Cerebellar nuclear complex (tissue), 1 donor: ENCODE data around the gene TMEM141.
"Not testable (repeated sequence)": the region's sequence is repeated elsewhere in the genome, so short reads cannot be mapped to it uniquely, and the experiment has no call there.

ENCODE experiments used
- DNase-seq, 2 experiments: peaks; one replicate each; lab custom pipeline; 2025; lab: John Stamatoyannopoulos, UW

Gene TMEM141

DNA sequence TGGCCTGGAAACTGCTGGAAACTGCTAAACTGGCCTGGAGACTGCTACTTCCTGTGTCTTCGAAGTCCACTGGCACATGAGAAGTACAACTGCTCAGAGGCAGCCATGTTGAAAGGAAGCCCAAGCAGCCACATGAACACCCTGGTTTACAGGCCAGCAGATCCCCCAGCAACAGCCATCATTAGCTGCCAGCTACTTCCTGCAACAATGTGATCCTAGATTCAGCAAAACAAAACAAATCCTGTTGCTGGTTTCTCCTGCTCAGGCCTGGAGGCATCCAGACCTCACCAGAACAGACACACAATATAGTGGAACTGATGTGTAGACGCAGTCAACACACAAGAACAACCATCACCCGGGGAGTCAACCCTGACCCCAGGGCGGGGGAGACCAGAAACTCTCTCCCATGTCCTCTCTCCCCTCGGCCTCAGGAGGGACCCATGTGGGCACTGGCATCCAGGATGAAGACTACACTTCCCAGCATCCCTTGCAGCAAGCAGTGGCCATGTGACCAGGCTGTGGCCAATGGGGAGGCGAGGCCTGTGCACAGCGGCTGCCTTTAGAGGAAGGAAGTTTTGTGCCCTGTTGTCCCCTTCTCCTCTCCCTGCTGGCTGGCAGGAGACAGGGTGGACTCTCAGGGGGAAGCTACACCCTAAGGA lies 17.6 kb upstream of the TMEM141 start:
- no peak for DNase-seq

DNA sequence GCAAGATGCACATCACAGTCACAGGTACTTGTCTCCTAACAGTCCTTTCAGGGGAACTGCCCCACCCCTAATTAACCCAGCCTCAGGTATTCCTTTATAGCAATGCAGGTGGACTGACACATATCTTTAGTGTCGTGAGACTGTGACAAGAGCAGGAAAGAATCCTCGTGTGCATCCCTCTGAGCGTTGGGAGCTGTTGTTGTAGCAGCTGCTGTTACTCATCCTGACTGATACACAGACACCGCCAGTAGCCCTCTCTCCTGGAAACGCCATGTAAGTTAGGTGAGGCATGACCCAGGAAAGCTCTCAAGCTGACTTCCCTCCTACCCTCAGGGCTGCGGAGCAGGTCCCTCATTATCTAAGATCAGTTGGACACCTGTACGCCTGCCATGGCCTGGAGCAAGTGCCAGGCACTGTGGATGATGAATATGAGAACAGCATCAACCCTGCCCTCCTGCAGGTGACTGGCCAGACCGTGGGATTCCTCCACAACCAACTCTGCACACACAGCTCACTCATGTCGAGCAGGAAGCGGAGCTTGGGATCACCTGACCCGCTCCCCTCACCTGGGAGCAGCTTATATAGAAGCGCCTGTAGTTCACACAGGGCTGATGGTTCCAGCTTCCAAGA lies 16.6 kb upstream of the TMEM141 start:
- DNase-seq: no peak

DNA sequence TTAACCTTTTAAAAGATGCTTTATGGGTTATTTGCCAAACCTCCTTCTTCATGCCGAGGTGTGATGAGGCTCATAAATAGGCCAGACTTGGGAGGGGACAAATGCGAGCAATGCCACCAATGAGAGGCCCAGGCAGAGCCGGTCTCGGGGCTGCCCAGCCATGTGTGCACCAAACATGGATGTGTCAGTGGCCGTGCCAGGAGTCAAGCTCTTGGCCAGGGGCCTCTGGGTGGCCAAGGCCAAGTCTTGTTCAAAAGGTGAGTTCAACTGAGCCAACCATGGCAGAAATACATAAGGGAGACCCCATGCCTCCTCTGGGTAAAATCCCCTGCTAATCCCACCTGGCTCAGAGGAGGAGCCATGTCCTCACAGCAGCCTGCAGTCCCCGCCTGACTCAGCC lies 16.0 kb upstream of the TMEM141 start:
- no peak for DNase-seq

DNA sequence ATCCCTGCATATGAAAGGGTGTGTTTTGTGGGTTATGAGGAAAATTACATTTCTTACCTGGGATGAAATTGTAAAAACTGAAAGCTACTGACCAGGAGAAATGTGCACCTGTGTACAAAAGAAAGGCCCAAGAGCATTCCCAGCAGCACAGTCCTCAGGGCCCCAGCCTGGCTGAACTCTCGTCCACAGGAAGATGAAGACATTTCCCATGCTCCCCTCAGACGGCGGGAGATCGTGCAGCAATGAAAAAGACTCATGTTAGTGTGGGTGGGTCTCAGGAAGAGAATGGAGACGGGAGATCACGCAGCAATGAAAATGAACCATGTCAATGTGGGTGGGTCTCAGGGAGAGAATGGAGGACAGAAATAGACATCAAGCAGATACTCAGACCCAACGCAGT lies 14.2 kb upstream of the TMEM141 start:
- DNase-seq: no peak

DNA sequence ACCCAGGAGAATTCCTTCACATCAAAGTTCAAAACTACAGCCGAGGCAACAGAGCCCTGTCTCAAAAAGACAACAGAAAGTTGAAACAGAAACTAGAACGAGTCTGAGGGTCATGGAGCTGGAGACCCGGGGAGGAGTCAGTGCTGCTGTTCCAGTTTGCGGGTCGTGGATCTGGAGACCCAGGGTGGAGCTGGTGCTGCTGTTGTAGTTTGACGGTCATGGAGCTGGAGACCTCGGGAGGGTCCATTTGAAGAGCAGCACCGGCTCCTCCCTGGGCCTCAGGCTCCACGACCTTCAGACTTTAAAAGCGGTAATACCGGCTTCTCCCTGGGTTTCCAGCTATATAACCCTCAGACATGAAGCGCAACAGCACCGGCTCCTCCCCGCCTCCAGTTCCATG lies 13.8 kb upstream of the TMEM141 start:
- DNase-seq: no peak

DNA sequence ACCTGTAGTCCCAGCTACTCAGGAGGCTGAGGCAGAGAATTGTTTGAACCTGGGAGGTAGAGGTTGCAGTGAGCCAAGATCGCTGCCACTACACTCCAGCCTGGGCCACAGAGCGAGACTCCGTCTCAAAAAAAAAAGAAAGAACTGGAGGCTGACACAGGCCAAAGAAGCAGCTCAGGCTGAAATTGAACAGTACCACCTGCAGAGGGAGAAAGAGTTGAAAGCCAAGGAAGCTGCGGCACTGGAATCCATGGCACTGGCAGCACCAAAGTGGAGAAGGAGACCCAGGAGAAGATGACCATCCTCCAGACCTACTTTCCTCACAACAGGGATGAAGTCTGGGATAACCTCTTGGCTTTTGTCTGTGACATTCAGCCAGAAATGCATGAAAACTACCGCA lies 11.3 kb upstream of the TMEM141 start:
- DNase-seq: no peak

DNA sequence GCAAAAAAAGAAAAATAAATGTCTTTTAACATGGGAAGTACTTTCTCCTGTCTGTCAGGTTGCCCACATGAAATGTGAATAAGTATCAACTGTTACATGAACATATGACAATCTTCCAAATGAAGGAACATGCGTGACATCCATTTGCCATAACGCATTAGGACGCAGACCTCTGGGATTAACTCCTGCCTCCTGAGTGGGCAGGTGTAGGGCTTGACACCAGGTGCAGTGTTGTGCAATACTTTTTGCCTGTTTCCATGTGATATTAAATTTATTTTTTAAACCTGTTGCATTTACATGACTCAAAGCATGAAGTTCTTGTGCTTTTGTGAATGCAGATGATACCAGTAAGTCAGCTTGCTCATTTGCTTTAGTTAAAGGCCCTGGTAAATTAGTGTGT lies 8.7 kb upstream of the TMEM141 start:
- DNase-seq: no peak

DNA sequence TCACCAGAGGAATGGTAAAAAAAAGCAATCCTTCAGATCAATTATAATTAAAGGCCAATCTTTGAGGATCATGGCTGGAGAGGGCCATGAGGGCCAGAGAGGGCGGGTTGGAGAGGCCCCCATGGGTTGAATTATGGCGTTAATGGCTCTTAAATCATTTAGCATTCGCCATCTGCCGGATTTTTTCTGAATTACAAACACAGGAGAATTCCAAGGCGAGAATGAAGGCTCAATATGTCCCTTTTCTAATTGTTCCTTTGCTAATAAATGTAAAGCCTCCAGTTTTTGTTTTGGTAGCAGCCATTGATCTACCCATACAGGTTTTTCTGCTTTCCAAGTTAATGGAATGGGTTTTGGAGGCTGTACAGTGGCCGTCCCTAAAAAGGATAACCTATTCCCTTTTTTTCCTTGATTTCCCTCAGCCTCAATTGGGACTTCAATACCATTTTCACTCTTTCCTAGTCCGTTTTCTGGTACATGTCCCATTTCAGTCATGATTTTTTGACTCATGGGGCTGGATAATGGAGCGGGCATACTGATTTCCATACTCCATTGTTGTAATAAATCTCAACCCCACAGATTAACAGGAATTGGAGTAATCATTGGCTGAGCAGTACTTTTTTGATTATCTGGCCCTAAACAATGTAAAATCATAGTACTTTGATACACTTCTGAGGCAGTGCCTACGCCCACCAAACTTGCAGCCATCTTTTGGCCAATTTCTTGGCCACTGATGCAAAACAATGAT lies 6.7 kb upstream of the TMEM141 start:
- DNase-seq: no peak

DNA sequence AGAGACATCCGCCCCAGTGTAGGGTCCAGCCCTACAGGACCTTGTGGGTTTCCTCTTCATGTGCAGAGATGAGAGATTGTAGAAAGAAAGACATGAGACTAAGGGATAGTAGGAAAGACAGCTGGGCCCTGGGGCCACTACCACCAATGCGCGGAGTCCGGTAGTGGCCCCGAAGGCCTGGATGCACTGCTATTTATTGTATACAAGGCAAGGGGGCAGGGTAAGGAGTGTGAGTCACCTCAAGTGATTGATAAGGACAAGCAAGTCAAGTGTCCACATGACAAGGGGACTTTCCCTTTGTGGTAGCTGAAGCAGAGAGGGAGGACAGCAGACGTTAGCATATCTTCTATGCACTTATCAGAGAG lies 6.2 kb upstream of the TMEM141 start:
- DNase-seq: no peak

DNA sequence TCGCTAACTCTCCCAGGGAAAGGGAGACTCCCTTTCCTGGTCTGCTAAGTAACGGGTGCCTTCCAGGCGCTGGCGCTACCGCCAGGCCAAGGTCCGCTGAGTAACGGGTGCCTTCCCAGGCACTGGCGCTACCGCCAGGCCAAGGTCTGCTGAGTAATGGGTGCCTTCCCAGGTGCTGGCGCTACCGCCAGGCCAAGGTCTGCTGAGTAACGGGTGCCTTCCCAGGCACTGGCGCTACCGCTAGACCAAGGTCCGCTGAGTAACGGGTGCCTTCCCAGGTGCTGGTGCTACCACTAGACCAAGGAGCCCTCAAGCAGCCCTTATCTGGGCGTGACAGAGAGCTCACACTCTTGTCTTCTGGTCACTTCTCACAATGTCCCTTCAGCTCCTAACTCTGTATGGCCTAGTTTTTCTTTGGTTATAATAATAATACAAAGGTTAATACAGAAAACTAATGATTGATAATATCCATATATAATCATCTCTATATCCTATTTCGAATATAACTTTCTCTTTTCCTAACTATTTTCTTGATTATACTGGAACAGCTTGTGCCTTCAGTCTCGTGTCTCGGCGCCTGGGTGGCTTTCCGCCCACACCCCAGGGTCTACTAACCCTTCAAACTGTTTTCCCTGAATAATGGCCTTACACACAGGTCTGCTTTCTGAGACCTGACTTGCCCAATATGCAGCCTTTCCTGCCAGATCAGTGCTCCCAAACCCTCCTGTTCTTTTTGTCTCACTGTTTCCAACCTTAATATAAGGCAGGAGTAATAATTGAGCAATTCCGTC lies 5.4 kb upstream of the TMEM141 start:
- not testable (repeated sequence) for DNase-seq

DNA sequence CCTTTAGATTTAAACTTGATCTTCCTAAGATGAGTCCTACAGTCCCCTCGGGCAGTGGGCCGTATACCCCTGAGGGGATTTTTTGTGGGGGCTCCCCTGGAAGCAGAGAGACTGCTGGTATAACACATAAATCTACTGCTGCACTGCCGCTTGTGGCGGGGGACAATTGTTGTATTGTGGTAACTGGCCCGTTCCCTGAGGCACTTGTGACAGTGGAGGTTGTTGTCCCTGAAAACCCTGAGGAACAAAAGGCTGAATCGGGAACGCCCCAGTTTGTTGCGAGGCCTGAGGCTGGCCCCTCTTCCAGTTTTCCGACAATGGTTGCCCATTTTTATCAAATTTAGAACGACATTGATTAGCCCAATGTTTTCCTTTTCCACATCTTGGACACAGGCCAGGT lies 4.7 kb upstream of the TMEM141 start:
- no peak for DNase-seq

DNA sequence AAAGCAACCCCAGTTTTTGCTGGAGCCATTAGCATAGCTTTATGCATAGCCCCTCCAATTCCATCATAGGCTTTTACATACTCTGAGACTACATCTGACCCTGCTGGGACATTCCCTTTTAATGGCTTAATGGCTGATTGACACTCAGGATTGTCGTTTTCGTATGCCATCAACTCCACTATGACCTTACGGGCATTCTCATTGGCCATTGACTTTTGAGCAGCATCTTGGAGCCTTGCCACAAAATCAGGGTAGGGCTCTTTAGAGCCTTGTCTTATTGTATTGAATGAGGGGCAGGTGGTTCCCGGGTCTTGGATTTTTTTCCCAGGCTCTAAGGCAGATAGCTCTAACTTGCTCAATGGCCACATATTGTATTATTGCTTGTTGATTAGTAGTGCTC lies 4.2 kb upstream of the TMEM141 start:
- DNase-seq: not testable (repeated sequence)

DNA sequence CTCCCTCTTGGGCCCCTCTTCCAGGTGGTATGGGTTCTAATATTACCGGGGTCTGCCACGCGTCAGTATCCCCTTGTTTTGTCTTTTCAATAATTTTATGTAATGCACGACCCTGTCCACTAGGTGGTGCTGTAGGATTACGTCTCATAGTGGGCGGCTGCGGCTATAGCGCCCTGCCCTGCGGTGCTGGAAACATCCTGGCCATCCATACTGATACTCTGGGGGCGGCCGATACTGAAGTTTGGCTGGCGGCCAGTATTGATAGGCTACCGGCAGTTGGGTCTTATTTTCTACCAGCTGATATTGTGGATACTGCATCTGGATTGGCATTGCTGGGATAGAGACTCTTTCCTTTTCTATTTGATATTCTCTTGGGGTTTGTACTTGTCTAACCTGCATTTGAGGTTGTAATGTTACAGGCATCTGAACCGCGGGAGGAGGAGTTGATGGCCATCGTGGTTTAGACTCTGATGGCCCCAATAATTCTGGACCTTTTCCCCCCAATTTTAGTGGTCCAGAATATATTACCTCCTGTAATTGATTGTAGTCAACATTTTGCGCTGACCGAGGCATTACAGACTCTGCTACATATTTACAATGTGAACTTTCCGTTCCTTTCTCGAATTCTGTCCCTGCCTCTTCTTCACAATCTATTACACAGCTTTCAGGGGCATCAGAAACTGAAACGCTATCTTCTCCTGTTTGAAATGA lies 3.3 kb upstream of the TMEM141 start:
- peak in 1 of 2 experiments; percentile 31 for DNase-seq

DNA sequence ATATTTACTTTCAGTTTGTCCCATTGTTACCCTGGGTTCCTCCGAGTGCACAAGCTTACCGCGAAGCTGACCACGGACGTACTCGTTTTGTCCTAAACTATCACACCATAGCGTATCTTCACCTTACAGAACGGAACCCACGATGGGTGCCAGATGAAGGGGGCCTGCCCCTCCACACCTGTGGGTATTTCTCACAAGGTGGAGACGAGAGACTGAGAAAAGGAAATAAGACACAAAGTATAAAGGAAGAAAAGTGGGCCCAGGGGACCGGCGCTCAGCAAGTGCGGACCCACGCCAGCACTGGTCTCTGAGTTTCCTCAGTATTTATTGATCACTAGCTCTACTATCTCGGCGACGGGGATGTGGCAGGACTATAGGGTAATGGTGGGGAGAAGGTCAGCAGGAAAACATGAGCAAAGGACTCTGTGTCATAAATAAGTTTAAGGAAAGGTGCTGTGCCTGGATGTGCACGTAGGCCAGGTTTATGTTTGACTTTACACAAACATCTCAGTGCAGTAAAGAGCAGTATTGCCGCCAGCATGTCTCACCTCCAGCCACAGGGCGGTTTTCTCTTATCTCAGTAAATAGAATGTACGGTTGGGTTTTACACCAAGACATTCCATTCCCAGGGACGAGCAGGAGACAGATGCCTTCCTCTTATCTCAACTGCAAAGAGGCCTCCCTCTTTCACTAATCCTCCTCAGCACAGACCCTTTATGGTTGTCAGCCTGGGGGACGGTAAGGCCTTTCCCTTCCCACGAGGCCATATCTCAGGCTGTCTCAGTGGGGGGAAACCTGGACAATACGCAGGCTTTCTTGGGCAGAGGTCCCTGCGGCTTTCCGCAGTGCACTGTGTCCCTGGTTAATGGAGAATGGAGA lies 2.3 kb upstream of the TMEM141 start:
- not testable (repeated sequence) for DNase-seq

DNA sequence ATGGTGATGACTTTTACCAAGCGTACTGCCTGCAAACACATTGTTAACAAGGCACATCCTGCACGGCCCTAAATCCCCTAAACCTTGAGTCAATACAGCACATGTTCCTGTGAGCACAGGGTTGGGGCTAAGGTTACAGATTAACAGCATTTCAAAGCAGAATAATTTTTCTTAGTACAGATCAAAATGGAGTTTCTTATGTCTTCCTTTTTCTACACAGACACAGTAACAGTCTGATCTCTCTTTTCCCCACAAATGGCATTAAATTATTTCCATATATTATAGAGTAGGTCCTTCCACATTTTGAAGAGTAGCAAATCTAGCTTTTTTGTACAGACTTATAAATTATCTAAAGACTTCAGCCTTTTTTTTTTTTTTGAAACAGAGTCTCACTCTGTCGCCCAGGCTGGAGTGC lies 1.6 kb upstream of the TMEM141 start:
- no peak for DNase-seq

DNA sequence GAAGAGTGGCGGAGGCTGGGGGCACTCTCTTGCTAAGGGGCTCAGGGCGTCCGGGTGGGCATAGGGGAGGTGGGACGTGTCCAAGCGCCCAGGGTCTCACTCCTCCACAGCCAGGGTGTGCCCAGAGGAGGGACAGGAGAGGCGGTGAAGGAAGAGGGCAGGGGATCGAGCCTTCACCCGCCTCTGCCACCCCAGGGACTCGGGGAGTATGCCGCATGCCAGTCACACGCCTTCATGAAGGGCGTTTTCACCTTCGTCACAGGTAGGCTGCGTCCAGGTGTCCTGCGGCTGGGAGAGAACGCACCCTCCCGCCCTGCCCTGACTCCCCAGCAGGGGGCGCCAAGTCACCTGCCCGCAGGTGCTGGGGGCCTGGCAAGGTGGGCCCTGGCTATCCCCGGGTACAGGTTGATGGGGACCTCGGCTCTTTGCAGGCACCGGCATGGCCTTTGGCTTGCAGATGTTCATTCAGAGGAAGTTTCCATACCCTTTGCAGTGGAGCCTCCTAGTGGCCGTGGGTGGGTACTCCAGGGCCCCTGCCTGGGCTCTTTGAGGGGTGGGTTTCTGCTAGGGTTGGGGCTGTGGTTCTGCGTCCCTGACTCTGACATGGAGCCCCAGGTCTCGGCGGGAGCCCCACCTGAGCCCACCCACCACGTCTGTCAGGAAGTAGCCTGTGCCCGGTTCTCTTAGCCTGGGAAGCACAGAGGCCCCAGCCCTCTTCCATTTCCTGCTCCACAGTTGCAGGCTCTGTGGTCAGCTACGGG lies 552 bp downstream of the TMEM141 start:
- DNase-seq: no peak

DNA sequence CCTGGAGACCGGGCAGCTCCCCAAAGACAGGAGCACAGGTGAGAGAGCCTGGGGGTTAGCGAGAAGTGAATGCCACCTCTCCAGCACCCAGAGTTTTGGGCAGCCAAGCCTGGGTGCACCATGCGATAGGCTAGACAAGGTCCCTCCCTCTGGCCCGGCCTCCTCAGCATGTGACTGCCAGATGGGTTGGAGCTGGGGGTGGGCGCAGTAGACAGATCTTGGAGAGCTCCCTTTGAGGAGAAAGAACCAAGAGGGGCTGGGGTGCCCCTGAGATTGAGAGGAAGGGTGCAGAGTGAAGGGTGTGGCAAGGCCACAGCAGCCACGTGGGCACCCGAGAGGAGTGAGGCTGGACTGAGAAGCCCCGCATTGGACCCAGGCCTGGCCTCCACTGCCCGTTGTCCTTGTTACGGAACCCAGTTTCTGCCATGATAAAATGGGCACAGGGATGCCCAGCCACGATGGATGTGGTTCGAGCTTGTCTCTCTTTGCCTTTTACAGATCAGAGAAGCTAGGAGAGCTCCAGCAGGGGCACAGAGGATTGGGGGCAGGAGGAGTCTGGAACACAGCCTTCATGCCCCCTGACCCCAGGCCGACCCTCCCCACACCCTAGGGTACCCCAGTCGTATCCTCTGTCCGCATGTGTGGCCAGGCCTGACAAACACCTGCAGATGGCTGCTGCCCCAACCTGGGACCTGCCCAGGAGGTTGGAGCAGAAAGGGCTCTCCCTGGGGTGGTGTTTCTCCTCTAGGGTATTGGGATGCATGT lies 1.4 kb downstream of the TMEM141 start:
- DNase-seq: no peak

DNA sequence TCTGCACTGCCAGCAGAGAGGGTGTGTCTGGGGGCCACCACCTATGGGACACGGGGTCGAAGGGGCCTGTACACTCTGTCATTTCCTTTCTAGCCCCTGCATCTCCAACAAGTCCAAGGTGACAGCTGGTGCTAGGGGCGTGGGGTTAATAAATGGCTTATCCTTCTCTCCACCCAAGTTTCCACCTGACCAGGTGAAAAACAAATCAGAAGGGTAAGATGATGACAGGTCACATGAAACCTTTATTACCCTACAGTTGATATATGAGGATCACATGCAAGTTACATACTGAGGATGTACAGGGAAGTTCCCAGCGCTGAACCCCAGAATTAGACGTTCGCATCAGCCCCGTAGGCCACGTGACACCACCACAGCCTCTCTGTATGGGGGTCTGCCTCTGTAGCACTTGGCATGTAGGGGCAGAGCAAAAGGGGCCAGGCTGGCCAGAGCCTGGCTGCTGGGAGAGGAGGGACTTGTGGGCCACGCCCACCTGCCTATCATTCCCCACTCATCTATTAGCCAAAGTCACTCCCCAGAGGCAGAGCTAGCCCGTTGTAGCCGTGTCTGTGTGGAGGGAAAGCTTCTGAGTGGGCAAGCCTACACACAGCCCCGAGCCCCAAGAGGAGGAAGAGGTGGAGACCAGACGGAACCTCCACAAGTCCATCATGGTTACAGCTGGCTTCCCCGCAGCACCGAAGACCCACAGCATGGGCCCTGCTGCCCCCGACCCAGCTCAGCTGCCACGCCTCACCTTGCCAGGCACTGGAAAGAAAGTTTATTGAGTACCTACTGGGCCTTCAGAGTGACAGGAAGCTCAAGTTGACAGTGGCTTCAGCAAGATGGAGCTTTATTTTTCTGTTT lies 2.2 kb downstream of the TMEM141 start:
- no peak for DNase-seq
